Activated CD4-positive, alpha-beta memory T cell treated with anti-CD3 and anti-CD28 coated beads, Interleukin-2, amount 10 ng/mL, durations not matched to agents 7 days and 5 days (primary cell): ENCODE data around the gene SMYD1. TPM values are rescaled to one million over a fixed set of nuclear protein-coding genes. Genes with fewer than 3 reads are reported as not detected.

Experiments
- CTCF ChIA-PET: fragments of 350-600 bp; sonication (Branson Sonifier 250); formaldehyde crosslinking; loops from one replicate; lab custom pipeline; 2021; ENCODE audit warnings: antibody characterized with exemption, inconsistent platforms; lab: Charles Lee
- POLR2A ChIA-PET: fragments of 350-600 bp; sonication (Branson Sonifier 250); formaldehyde crosslinking; loops from one replicate; lab custom pipeline; 2021; ENCODE audit warnings: antibody characterized with exemption; lab: Charles Lee
- DNase-seq: peaks from one replicate; pipeline ENCODE4 v3.0.0-alpha.2; 2020
- H3K27ac Mint-ChIP-seq: one replicate; pipeline ENCODE4 v1.8.0; 2021; ENCODE audit warnings: mild to moderate bottlenecking, mixed read lengths
- H3K27me3 Mint-ChIP-seq: one replicate; pipeline ENCODE4 v1.8.0; 2021; ENCODE audit warnings: mixed read lengths
- H3K36me3 Mint-ChIP-seq: one replicate; pipeline ENCODE4 v1.8.0; 2021; ENCODE audit warnings: low read depth, mixed read lengths
- H3K4me1 Mint-ChIP-seq: one replicate; pipeline ENCODE4 v1.8.0; 2021; ENCODE audit warnings: mixed read lengths
- H3K4me3 Mint-ChIP-seq: one replicate; pipeline ENCODE4 v1.8.0; 2021; ENCODE audit warnings: mild to moderate bottlenecking, mixed read lengths
- H3K9me3 Mint-ChIP-seq: one replicate; pipeline ENCODE4 v1.8.0; 2021; ENCODE audit warnings: mixed read lengths
- total RNA-seq, 2 experiments: library from RNA; stranded (reverse); gene quantifications; one replicate each; pipeline ENCODE4 v1.2.3, GENCODE V29; 2021

Gene SMYD1
- total RNA-seq, 2 experiments from 2014 or later: not detected

DNA sequence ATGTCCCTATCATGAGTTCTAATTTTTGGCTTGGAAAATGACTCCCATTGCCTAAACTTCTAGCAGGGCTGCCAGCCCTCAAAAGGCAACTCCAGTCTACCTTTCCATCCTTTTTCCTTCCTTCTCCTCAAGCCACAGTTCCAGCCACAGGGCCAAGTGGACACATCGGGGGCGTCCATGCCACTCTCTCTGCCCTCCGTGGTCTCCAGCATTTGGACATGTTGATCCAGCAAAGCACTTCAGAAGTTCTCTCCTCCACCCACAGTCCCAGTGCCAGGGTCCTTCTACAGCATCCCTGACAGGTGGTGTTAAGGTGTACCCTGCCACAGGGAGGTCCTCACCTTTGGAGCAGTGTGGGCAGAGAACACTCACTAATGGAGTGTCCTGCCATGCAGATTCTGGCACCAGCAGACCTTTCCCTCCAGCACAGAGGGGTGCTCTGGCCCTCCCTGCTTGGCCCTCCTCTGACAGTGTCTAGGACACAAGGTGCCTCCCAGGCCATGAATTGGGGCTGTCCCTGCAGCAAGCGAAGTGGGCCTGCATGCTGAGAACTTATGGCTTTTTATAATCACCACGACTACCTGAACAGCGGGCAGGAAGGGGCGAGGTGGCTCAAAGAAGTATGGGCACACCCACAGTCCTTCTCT is 61.8 kb downstream of the SMYD1 start:
- no peak for DNase-seq
- Mint-ChIP-seq H3K27ac (no peak overlapping the region), H3K9me3 (no peaks in the 10 kb centered on the region), H3K4me3 (no peak overlapping the region), H3K4me1 (no peaks in the 10 kb centered on the region), H3K27me3 (peaks cover 2% of the 10 kb centered on the region), H3K36me3 (no peaks in the 10 kb centered on the region)
- CTCF ChIA-PET: no interaction called here
- POLR2A ChIA-PET: no interaction called here

DNA sequence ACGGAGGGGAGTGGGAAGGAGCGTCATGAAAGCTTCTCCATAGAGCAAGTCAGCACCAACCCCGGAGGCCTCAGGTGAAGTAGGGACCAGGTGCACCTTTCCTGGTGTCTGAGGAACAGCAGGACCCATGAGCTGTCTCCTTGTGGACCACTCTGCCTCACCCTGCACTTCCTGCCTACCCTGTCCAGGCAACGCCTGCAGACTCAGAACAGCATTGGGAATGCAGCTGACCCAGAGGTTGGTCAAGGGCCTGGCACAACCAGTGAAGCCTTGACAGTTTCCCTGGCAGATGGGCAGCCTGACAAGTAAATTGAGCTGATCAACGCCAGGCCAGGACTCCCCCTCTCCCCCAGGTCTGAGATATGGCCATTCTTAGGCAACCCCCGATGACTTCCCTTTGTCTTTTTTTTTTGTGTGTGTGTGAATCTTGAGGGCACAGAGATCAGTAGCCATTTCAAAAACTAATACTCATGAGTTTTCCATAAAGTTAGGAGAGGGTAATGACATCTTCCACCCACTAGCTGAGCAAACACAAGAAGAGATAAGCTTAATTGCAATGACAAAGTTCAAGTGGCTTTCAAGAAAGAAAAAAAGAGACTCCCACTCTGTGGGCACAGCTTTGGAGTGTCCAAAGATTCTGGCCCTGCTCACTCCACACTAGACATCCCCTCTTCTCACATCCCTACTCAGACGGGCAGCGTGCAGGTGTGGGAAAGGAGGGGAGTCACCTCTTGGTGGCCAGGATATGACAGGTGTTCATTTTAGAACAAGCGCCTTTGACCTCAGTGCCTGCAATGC is 63.8 kb downstream of the SMYD1 start:
- no peak for DNase-seq
- no peaks in the 10 kb centered on the region for H3K9me3 Mint-ChIP-seq
- peaks cover 7% of the 10 kb centered on the region for H3K27me3 Mint-ChIP-seq
- no peaks in the 10 kb centered on the region for H3K36me3 Mint-ChIP-seq
- H3K4me3 Mint-ChIP-seq: no peak overlapping the region
- ChIA-PET CTCF (no interaction called here), POLR2A (interaction anchor here (0.6 kb wide), 1 partner anchor 69 kb away, joined by 3 read pairs; no protein-coding TSS in a partner anchor)
- no peaks in the 10 kb centered on the region for H3K4me1 Mint-ChIP-seq
- no peak overlapping the region for H3K27ac Mint-ChIP-seq

DNA sequence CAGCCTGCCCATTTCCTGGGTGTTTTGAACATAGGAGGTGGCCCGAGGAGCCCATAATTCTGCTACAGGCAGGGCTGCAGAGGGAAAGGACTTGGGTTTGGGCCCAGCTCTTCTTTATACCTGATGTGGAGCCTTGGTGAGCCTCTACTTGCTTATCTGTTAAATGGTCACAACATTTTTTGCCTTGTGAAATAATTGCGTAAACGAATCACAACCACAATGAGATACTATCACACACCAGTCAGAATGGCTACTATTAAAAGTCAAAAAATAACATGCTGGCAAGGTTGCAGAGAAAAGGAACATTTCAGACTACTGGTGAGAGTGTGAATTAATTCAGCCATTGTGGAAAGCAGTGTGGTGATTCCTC is 64.4 kb downstream of the SMYD1 start:
- H3K4me3 Mint-ChIP-seq: no peak overlapping the region
- H3K4me1 Mint-ChIP-seq: no peaks in the 10 kb centered on the region
- no peaks in the 10 kb centered on the region for H3K36me3 Mint-ChIP-seq
- POLR2A ChIA-PET: interaction anchor here (0.6 kb wide), 1 partner anchor 70 kb away, joined by 3 read pairs; no protein-coding TSS in a partner anchor
- no peaks in the 10 kb centered on the region for H3K9me3 Mint-ChIP-seq
- peaks cover 7% of the 10 kb centered on the region for H3K27me3 Mint-ChIP-seq
- no peak for DNase-seq
- CTCF ChIA-PET: no interaction called here
- H3K27ac Mint-ChIP-seq: no peak overlapping the region

DNA sequence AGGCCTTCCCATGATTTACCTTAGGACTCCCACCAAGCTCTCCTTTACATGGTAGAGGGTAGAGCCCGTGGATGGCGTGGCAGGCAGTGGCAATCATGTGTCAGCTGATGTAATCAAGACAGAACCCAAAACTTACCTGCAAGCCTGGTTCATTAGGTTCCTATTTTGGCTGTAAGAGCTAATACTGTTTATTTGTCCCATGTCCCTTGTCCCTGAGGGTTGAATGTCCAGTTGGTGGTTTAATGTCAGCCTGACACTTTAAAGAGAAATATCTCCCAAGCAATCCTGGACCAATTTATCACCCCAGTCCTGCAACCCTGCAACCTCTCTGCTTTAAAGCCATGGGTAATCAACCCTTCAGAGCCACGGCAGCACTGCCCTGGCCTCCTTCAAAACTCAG is 66.2 kb downstream of the SMYD1 start:
- ChIA-PET POLR2A (no interaction called here), CTCF (interaction anchor here (1.2 kb wide), 1 partner anchor 73 kb away, joined by 5 read pairs; no protein-coding TSS in a partner anchor)
- H3K9me3 Mint-ChIP-seq: no peaks in the 10 kb centered on the region
- H3K27me3 Mint-ChIP-seq: peaks cover 9% of the 10 kb centered on the region
- DNase-seq: no peak
- H3K27ac Mint-ChIP-seq: no peak overlapping the region
- H3K4me3 Mint-ChIP-seq: no peak overlapping the region
- no peaks in the 10 kb centered on the region for H3K4me1 Mint-ChIP-seq
- H3K36me3 Mint-ChIP-seq: no peaks in the 10 kb centered on the region

DNA sequence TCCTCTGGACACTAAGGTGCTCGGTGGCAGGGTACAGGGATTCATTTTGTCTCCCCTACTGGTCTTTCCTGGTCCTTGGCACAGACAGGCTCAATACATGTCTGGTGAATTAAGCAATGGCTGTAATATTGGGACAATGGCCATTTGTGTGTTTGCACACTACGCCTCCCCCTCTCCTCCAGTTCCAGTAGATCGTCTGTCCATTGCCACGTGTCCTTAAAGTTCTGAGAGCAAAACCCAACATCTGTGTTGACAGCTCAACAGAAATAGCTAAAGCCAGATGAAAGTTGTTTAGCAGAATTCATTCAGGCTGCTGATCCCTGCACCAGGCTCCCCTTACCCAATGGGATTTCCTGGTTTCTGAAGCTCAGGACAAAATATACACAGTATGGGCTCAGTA is 69.2 kb downstream of the SMYD1 start:
- CTCF ChIA-PET: no interaction called here
- Mint-ChIP-seq H3K36me3 (no peaks in the 10 kb centered on the region), H3K4me3 (no peak overlapping the region), H3K9me3 (no peaks in the 10 kb centered on the region), H3K4me1 (no peaks in the 10 kb centered on the region), H3K27me3 (peaks cover 15% of the 10 kb centered on the region), H3K27ac (no peak overlapping the region)
- POLR2A ChIA-PET: no interaction called here
- no peak for DNase-seq

DNA sequence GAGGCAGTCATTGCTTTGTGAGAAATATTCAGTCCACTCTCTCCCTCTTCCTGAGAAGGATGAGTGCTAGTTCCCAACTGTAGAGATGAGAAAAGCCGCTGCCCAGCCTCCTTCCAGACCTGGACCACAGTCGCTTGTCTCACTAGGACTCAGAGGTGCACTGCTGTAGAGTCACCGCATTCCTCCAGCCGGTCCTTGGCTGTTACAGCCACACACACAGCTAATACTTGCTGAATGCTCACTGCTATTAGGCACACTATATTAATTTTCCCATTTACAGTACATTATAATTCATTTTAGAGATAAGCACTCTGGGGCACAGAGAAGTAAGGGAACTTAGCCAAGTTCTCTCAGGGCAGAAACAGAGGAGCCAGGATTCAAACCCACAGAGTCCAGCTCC is 70.2 kb downstream of the SMYD1 start:
- DNase-seq: no peak
- no peaks in the 10 kb centered on the region for H3K36me3 Mint-ChIP-seq
- H3K27ac Mint-ChIP-seq: no peak overlapping the region
- CTCF ChIA-PET: no interaction called here
- H3K9me3 Mint-ChIP-seq: no peaks in the 10 kb centered on the region
- H3K27me3 Mint-ChIP-seq: peaks cover 17% of the 10 kb centered on the region
- POLR2A ChIA-PET: no interaction called here
- no peak overlapping the region for H3K4me3 Mint-ChIP-seq
- H3K4me1 Mint-ChIP-seq: no peaks in the 10 kb centered on the region

DNA sequence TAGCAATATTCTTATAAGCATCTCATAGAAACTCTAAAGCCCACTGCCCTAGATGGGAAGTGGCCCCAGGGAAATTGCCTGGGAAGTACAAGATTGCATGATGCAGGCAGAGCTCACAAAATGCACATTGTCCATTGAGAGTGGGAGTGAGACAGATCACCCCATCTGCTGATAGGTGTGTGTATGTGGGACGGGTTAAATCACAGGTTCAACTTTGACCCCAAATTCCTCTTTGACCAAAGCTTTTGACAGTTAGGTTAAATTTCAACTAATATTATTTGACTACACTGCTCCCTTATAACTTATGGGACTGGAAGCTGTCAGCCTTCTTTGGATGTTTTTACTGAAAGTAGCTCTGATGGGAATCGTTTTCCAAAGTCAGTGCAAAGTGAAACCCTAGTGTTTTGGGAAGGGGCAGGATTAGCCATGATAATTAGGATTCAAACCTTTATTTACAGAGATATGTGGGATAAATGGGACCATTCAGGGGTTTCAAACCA is 71.6 kb downstream of the SMYD1 start:
- POLR2A ChIA-PET: no interaction called here
- peaks cover 27% of the 10 kb centered on the region for H3K27me3 Mint-ChIP-seq
- H3K4me1 Mint-ChIP-seq: no peaks in the 10 kb centered on the region
- H3K36me3 Mint-ChIP-seq: no peaks in the 10 kb centered on the region
- no peak for DNase-seq
- no peak overlapping the region for H3K27ac Mint-ChIP-seq
- H3K9me3 Mint-ChIP-seq: no peaks in the 10 kb centered on the region
- no peak overlapping the region for H3K4me3 Mint-ChIP-seq
- CTCF ChIA-PET: no interaction called here

DNA sequence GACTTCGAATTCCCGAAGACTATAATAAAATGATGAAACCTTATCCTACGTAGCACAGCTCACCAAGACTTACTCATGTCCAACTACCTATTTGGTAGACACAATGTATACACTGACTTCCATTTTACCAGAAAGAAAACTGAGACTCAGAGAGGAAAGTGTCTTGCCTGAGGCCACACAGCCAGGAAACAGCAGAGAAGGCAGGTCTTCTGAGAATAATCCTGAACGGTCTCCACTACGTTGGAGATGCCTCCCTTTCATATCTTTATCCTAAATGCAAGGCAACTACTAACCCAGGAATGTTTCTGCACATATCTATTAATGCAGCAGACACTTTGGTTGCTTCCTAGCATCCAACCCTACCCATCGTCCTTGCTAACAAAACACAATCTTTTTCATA is 72.2 kb downstream of the SMYD1 start:
- H3K27ac Mint-ChIP-seq: no peak overlapping the region
- no peaks in the 10 kb centered on the region for H3K9me3 Mint-ChIP-seq
- H3K27me3 Mint-ChIP-seq: peaks cover 28% of the 10 kb centered on the region
- POLR2A ChIA-PET: no interaction called here
- CTCF ChIA-PET: no interaction called here
- H3K4me1 Mint-ChIP-seq: no peaks in the 10 kb centered on the region
- no peak overlapping the region for H3K4me3 Mint-ChIP-seq
- H3K36me3 Mint-ChIP-seq: no peaks in the 10 kb centered on the region
- no peak for DNase-seq

DNA sequence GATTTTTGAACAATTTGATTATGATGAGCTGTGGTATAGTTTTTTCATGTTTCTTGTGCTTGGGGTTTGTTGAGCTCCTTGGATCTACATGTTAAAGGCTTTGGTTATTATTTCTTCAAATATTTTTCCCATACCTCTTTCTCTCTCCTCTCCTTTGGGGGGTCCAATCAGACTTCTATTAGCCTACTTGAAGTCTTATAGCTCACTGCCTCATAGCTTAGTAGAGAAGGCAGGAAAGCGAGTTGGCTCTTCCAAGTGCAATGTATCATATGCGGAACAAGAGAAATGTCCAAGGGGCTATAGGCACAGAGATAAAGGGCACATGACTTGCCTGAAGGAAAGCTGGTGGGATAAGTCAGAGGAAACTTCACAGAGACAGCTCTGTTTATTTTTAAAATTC is 74.3 kb downstream of the SMYD1 start:
- Mint-ChIP-seq H3K4me3 (no peak overlapping the region), H3K27me3 (peaks cover 25% of the 10 kb centered on the region), H3K36me3 (no peaks in the 10 kb centered on the region), H3K4me1 (no peaks in the 10 kb centered on the region), H3K9me3 (peaks cover 3% of the 10 kb centered on the region), H3K27ac (no peak overlapping the region)
- ChIA-PET CTCF (interaction anchor here (1.0 kb wide), 1 partner anchor 81 kb away, joined by 3 read pairs; no protein-coding TSS in a partner anchor), POLR2A (no interaction called here)
- no peak for DNase-seq

DNA sequence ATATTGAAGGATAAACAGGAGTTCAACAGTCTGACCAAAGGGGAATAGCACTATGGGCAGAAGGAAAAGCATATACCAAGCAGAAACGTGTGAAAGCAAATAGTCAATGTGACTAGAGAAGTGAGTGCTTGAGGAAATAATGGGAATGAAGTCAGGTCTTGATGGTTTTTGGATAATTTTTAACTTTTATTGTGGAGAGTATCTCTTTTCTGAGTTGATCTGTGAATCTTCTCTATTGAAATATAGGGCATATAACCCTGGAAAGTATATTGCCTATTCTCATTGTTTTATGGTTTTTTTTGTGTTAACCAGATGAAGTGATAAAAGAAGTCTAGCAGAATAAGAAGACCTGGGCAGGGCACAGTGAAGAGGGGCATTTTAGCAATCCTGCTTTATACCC is 76.6 kb downstream of the SMYD1 start:
- H3K27me3 Mint-ChIP-seq: peaks cover 25% of the 10 kb centered on the region

DNA sequence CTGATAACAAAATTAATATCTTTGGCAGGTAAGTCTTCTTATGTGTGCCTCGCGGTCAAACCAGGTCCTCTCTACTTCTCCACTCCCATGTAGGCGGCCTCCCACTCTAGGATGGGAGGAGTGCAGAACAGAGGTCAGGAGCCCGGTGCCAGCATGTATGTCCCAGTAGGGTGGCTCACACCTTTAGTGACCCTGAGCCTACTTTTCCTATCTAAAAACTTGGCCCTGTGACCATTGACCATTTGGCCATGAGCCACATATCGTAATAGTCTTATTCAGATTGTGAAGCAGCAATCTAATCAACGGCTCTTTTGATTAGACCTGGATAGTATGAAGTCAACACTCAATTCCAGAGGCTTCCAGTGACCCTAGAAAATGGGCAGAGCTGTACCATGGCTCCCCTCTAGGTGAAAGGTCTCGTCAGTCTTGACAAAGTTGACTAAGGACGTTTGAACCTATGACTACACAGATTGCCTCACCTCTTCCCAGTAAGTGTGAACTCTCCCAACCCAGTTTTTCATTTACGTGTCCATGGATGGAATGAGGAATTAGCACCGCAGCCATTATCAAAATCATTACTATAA is 77.4 kb downstream of the SMYD1 start:
- no peaks in the 10 kb centered on the region for H3K36me3 Mint-ChIP-seq
- H3K4me1 Mint-ChIP-seq: no peaks in the 10 kb centered on the region
- CTCF ChIA-PET: interaction anchor here (1.4 kb wide), 1 partner anchor 14 kb away, joined by 5 read pairs; no protein-coding TSS in a partner anchor
- POLR2A ChIA-PET: no interaction called here
- DNase-seq: no peak
- no peak overlapping the region for H3K27ac Mint-ChIP-seq
- no peak overlapping the region for H3K4me3 Mint-ChIP-seq
- peaks cover 13% of the 10 kb centered on the region for H3K9me3 Mint-ChIP-seq
- peaks cover 23% of the 10 kb centered on the region for H3K27me3 Mint-ChIP-seq

More for the DNA sequence above, 76.6 kb downstream of the SMYD1 start:
- Mint-ChIP-seq H3K9me3 (peaks cover 10% of the 10 kb centered on the region), H3K27ac (no peak overlapping the region), H3K4me3 (no peak overlapping the region), H3K36me3 (no peaks in the 10 kb centered on the region), H3K4me1 (no peaks in the 10 kb centered on the region)
- CTCF ChIA-PET: no interaction called here
- DNase-seq: no peak
- POLR2A ChIA-PET: no interaction called here

DNA sequence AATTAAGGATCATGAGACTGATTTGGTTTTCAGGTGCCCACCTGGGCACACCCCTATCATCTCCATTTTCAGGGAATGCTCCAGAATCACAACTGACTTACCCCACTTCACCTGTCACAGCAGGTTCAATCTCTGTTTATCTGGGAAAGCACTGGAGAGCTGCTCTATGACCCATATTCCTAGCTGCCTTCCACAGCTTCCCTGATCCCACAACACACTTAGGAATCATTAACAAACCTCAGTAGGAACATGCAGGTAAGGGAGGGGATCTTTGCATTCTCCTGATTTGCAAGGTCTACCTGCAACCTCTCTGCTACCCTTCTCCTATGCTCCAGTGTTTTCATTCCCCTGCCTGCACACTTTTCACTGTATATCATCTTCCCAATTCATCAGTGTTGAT is 79.0 kb downstream of the SMYD1 start:
- Mint-ChIP-seq H3K27ac (no peak overlapping the region), H3K4me3 (no peak overlapping the region), H3K4me1 (no peaks in the 10 kb centered on the region), H3K27me3 (peaks cover 22% of the 10 kb centered on the region), H3K9me3 (peaks cover 13% of the 10 kb centered on the region), H3K36me3 (no peaks in the 10 kb centered on the region)
- POLR2A ChIA-PET: no interaction called here
- DNase-seq: no peak
- CTCF ChIA-PET: interaction anchor here (1.4 to 1.7 kb wide), 2 partner anchors 13 to 86 kb away, joined by 4 to 5 read pairs; no protein-coding TSS in a partner anchor

DNA sequence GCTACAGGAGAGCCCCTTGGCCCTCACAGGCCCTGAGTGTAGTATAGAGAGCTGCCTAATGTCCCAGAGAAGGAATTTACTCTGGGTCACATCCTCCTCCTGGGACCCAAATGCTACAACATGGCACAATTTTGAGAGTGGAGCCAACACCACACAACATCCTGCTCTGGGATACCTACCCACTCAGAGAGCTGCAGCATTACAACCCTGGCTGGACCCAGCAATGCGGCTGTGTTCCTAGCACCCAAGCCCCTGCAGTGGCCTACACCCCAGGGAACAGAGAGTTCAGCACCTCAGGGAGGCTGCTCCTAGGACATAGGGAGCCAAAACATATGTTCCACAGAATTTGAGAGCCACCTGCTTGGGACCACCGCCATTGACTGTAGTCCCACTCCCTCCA is 79.5 kb downstream of the SMYD1 start:
- Mint-ChIP-seq H3K9me3 (peaks cover 16% of the 10 kb centered on the region), H3K4me1 (no peaks in the 10 kb centered on the region), H3K4me3 (no peak overlapping the region), H3K36me3 (no peaks in the 10 kb centered on the region), H3K27me3 (peaks cover 23% of the 10 kb centered on the region), H3K27ac (no peak overlapping the region)
- ChIA-PET POLR2A (no interaction called here), CTCF (interaction anchor here (1.7 kb wide), 1 partner anchor 87 kb away, joined by 4 read pairs; no protein-coding TSS in a partner anchor)
- DNase-seq: no peak
